HL-60 (cell line): ENCODE measurements around the gene MACROD1.

Experiments used
- DNase-seq, 2 experiments: peaks; one replicate each; pipeline ENCODE4 v3.0.0-alpha.2; 2010 to 2020; ENCODE audit warnings: low read depth in 1 of 2, low spot score in 1 of 2
- H3K27ac ChIP-seq: fragments of 250-450 bp; sonication (Bioruptor Pico); replicated peaks from 2 replicates; pipeline ENCODE4 v1.5.1; 2020; ENCODE audit warnings: mild to moderate bottlenecking, moderate library complexity
- H3K27me3 ChIP-seq: fragments of 250-450 bp; sonication (Bioruptor Pico); 2 replicates; pipeline ENCODE4 v1.5.1; 2021; ENCODE audit warnings: mild to moderate bottlenecking, moderate library complexity; ENCODE audit not compliant: insufficient read depth, poor library complexity, severe bottlenecking
- H3K4me3 ChIP-seq: replicated peaks from 2 replicates; pipeline ENCODE4 v1.5.1; 2011; ENCODE audit warnings: mild to moderate bottlenecking, control low read depth, low read length; ENCODE audit not compliant: insufficient read depth
- GABPA ChIP-seq: IDR thresholded peaks from 2 replicates; pipeline ENCODE4 v1.6.1; 2012; ENCODE audit warnings: low read depth
- POLR2AphosphoS5 ChIP-seq: IDR thresholded peaks from 2 replicates; pipeline ENCODE4 v1.6.1; 2012; ENCODE audit warnings: low read depth
- REST ChIP-seq: IDR thresholded peaks from 2 replicates; pipeline ENCODE4 v1.6.1; 2012; ENCODE audit warnings: low read depth; ENCODE audit not compliant: insufficient replicate concordance
- SPI1 ChIP-seq: IDR thresholded peaks from 2 replicates; pipeline ENCODE4 v1.6.1; 2012; ENCODE audit warnings: low read depth, mild to moderate bottlenecking, borderline replicate concordance
- TF ChIP-seq, protein P1 (sequence below): IDR thresholded peaks from one replicate; pipeline ENCODE4 v1.5.1; 2011; ENCODE audit warnings: low read length, control low read depth, inconsistent platforms; ENCODE audit not compliant: insufficient read depth

Gene MACROD1

GRCh38 chr11:64065712-64066111 lies 100.2 kb downstream of the MACROD1 start:
- no peaks in the 10 kb centered on the region for H3K27me3 ChIP-seq

GRCh38 chr11:64065141-64065465 lies 100.8 kb downstream of the MACROD1 start:
- H3K27ac ChIP-seq = no peak overlapping the region
- no peaks in the 10 kb centered on the region for H3K27me3 ChIP-seq

More at GRCh38 chr11:64065712-64066111, 100.2 kb downstream of the MACROD1 start:
- Histone ChIP-seq H3K27ac (no peak overlapping the region), H3K4me3 (no peak overlapping the region)
- DNase-seq = no peak
- TF ChIP-seq REST (no peak), GABPA (no peak), SPI1 (no peak), POLR2AphosphoS5 (no peak)
- TF ChIP-seq, protein P1, sequence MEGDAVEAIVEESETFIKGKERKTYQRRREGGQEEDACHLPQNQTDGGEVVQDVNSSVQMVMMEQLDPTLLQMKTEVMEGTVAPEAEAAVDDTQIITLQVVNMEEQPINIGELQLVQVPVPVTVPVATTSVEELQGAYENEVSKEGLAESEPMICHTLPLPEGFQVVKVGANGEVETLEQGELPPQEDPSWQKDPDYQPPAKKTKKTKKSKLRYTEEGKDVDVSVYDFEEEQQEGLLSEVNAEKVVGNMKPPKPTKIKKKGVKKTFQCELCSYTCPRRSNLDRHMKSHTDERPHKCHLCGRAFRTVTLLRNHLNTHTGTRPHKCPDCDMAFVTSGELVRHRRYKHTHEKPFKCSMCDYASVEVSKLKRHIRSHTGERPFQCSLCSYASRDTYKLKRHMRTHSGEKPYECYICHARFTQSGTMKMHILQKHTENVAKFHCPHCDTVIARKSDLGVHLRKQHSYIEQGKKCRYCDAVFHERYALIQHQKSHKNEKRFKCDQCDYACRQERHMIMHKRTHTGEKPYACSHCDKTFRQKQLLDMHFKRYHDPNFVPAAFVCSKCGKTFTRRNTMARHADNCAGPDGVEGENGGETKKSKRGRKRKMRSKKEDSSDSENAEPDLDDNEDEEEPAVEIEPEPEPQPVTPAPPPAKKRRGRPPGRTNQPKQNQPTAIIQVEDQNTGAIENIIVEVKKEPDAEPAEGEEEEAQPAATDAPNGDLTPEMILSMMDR = no peak

DNA sequence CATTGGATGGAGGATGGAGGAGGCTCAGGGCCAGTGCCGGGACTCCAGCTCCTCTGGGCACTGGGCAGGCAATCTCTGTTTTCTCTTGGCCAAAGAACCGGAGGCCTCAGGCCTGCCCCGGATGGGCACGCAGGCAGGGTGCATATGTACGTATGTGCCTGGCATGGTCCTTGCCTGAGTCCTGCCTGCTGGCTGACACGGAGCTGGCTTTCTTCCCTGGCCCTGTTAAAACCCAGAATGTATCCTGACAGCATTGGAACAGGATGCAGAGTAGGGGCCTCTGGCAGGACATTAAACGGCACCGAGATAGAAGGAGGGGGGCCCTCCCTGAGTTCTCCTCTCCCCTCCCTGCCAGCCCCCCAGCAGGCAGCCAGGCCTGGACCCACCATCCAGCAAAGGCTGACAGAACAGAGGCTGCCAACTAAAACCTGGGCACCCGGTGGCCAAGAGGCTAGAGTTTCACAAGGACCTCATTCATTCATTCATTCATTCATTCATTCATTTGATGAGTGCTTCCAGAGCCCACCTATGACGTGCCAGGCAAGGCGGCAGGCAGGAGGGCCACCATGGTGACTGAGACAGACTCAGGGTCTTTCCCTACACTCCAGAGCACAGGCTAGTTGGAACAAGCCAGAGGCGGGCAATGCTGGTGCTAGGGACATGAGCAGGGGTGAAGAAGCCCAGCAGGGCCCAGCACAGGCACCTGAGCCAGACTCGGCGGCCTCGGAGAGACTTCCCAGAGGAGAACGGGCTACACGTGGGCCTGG lies 101.4 kb downstream of the MACROD1 start:
- TF ChIP-seq, protein P1 = no peak
- TF ChIP-seq REST (no peak), POLR2AphosphoS5 (no peak), SPI1 (no peak), GABPA (no peak)
- Histone ChIP-seq H3K27me3 (no peaks in the 10 kb centered on the region), H3K27ac (no peak overlapping the region), H3K4me3 (no peak overlapping the region)
- no peak for DNase-seq

More at GRCh38 chr11:64065141-64065465, 100.8 kb downstream of the MACROD1 start:
- DNase-seq = no peak
- TF ChIP-seq GABPA (no peak), POLR2AphosphoS5 (no peak), REST (no peak), SPI1 (no peak)
- H3K4me3 ChIP-seq = no peak overlapping the region
